Vagina (tissue), 2 donors: ENCODE data around the gene RNH1. TPM values are rescaled to one million over a fixed set of nuclear protein-coding genes. Genes with fewer than 3 reads are reported as not detected.

Source experiments
- DNase-seq, 2 donors: peaks; one replicate each; pipeline ENCODE4 v3.0.0-alpha.2; 2017; ENCODE audit errors: extremely low spot score in 2 of 2
- H3K27ac ChIP-seq: fragments of 200-600 bp; sonication (generic); one replicate; pipeline ENCODE4 v1.5.1; 2019
- H3K27me3 ChIP-seq: fragments of 200-600 bp; sonication (generic); one replicate; pipeline ENCODE4 v1.5.1; 2019
- H3K36me3 ChIP-seq, 2 donors: fragments of 200-600 bp; sonication (generic); one replicate each; pipeline ENCODE4 v1.5.1; 2017 to 2019
- H3K4me1 ChIP-seq: fragments of 200-600 bp; sonication (generic); one replicate; pipeline ENCODE4 v1.5.1; 2019
- H3K4me3 ChIP-seq, 2 donors: fragments of 200-600 bp; sonication (generic); 1 replicate in 1 of 2; 2 replicates in 1 of 2; pipeline ENCODE4 v1.5.1; 2016 to 2019
- H3K9me3 ChIP-seq: fragments of 200-600 bp; sonication (generic); one replicate; pipeline ENCODE4 v1.5.1; 2019
- CTCF ChIP-seq, 3 experiments: fragments of 450-650 bp in 2 of 3; fragments of 200-600 bp in 1 of 3; sonication (generic) in 1 of 3; IDR thresholded peaks; one replicate each; pipeline ENCODE4 v1.5.1; 2017 to 2019; ENCODE audit warnings: antibody characterized with exemption in 3 of 3, mild to moderate bottlenecking in 2 of 3, moderate library complexity in 2 of 3
- POLR2A ChIP-seq, 2 donors: fragments of 450-650 bp; IDR thresholded peaks; one replicate each; pipeline ENCODE4 v1.6.1; 2017; ENCODE audit warnings: antibody characterized with exemption in 2 of 2, mild to moderate bottlenecking in 2 of 2, moderate library complexity in 2 of 2
- POLR2AphosphoS5 ChIP-seq, 2 donors: sonication (generic); formaldehyde crosslinking; IDR thresholded peaks; one replicate each; pipeline ENCODE4 v1.9.0; 2017; ENCODE audit warnings: antibody characterized with exemption in 2 of 2, mild to moderate bottlenecking in 2 of 2, low read depth in 1 of 2; ENCODE audit not compliant: insufficient read depth in 1 of 2
- intact Hi-C: fragments of 100-400 bp; cut with DNase I; formaldehyde crosslinking; loops from one replicate; pipeline ENCODE4 v1.15.1; 2023
- total RNA-seq: library from RNA; depleted of rRNA; stranded (reverse); fragments of >200 nt; gene quantifications from one replicate; pipeline ENCODE4 v1.2.3, GENCODE V29; 2016

RNH1 gene
- 252 TPM for total RNA-seq

DNA sequence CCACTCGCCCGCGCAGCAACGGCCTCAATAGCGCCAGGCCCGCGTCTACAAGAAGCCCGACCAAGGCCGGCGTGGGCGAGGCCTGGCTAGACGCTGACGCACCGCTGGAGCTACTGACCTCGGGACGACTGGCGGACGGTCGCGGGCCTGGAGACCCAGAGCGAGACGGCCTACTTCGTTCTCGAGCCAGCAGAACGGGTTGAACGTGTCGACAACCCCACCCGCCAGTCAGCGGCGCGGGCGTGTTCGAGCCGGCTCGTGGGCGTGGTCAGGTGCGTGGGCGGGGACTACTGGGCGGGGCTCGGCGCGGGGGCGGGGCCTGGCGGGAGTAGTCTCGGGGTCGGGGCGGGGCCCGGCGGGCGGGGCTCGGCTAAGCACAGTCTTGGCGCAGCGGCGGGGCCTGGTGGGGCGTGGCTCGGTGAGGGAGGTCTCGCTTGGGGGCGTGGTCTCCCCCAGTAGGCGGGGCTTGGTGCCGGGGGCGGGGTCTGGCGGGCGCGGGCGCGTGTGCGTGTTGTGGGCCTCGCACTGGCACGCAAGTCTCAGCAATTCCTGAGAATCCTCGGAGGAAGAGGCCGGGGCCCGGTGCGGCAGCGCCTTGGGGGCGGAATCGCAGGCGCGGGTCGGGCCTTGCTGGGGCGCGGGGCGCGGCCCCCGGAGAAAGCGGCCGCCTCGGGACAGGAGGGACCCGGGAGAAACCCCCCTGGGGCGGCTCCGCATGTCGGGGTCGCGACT is at the start of gene RNH1:
Gene RNH1 (minus strand): TSS at position 248 of the 732 bp plus-strand sequence. CDS start 5,080 bp downstream, outside the sequence.
- H3K4me3 ChIP-seq, result peak within 1 kb of the TSS; percentile 76 to 85
- peak within 1 kb of the TSS; percentile 99 for H3K27ac ChIP-seq
- H3K36me3 ChIP-seq, result peaks cover 0 to 14% of the 10 kb centered on the region in 2 donors
- no peaks in the 10 kb centered on the region for H3K9me3 ChIP-seq
- intact Hi-C loops, result no loop called here
- peaks cover 51% of the 10 kb centered on the region for H3K4me1 ChIP-seq
- peak; percentile 97 to 100 for DNase-seq
- TF ChIP-seq CTCF (IDR thresholded peaks at IDR 0.05) (no peak), POLR2AphosphoS5 (IDR thresholded peaks at IDR 0.05; ENCODE audit: insufficient read depth in 1 of 2, low read depth in 1 of 2) (peak in 1 of 2 donors; percentile 65), POLR2A (IDR thresholded peaks at IDR 0.05) (peak in 1 of 2 donors; percentile 63)
- H3K27me3 ChIP-seq, result no peaks in the 10 kb centered on the region

GRCh38 chr11:555780-556661 is 49.0 kb upstream of the RNH1 start:
- no peaks in the 10 kb centered on the region for H3K36me3 ChIP-seq
- intact Hi-C loops, result loop anchor here (10.0 kb wide), 1 partner anchor 169 kb away; no protein-coding TSS in a partner anchor
- peaks cover 27% of the 10 kb centered on the region for H3K4me1 ChIP-seq
- TF ChIP-seq CTCF (IDR thresholded peaks at IDR 0.05) (no peak), POLR2A (IDR thresholded peaks at IDR 0.05) (no peak), POLR2AphosphoS5 (IDR thresholded peaks at IDR 0.05; ENCODE audit: insufficient read depth in 1 of 2, low read depth in 1 of 2) (no peak)
- peak overlapping the region; percentile 30 to 32 for H3K4me3 ChIP-seq
- no peak for DNase-seq
- no peak overlapping the region for H3K27ac ChIP-seq
- H3K27me3 ChIP-seq, result peaks cover 14% of the 10 kb centered on the region
- H3K9me3 ChIP-seq, result no peaks in the 10 kb centered on the region

- DNase-seq, result no peak
- Histone ChIP-seq H3K9me3 (no peaks in the 10 kb centered on the region), H3K4me1 (peaks cover 25% of the 10 kb centered on the region), H3K27ac (no peak overlapping the region), H3K4me3 (peak overlapping the region; percentile 30 to 32), H3K27me3 (peaks cover 14% of the 10 kb centered on the region), H3K36me3 (no peaks in the 10 kb centered on the region)
- TF ChIP-seq CTCF (IDR thresholded peaks at IDR 0.05) (no peak), POLR2AphosphoS5 (IDR thresholded peaks at IDR 0.05; ENCODE audit: insufficient read depth in 1 of 2, low read depth in 1 of 2) (no peak), POLR2A (IDR thresholded peaks at IDR 0.05) (no peak)
- intact Hi-C loops, result loop anchor here (10.0 kb wide), 1 partner anchor 169 kb away; no protein-coding TSS in a partner anchor
Measured at GRCh38 chr11:555227-555779, 48.3 kb upstream of the RNH1 start.

DNA sequence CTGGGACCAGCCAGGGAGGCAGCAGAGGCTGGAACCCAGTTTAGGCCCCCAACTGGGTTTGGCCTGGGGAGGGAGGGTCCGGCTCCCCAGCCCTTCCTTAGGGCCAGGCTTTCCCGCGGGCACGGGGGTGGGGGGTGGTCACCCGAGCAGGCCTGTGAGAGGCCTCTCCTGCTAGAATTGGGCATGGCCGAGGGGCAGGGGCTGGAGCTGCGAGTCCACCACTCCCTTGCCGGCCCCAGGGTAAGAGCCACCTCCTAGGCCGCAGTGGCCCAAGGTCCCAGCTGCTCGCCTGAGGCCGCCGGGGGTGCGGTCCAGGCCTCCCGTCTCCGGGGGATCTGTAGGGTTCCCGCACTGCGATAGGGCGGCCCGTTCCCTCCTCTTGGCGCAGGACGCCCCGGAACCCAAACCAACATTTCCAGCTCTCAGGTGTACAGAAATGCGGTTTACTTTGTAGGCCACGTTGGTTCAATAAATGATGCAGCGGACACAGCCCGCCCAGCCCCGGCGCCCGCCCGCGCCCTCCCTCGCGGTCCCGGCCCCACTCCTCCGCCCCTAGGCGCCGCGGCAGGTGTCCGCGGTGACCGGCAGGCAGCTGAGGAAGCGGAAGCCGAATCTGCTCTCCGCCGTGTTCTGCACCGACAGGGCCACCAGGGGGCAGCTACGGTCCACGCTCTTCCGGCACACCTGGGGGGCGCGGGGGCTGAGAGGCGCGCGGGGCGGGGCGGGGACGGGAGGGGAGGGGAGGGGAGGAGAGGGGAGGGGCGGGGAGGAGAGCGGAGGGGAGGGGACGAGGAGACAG is 47.6 kb upstream of the RNH1 start:
- Histone ChIP-seq H3K27me3 (peaks cover 14% of the 10 kb centered on the region), H3K36me3 (no peaks in the 10 kb centered on the region), H3K4me1 (peaks cover 20% of the 10 kb centered on the region), H3K9me3 (no peaks in the 10 kb centered on the region), H3K4me3 (peak overlapping the region; percentile 30 to 32), H3K27ac (no peak overlapping the region)
- no peak for DNase-seq
- intact Hi-C loops, result loop anchor here (10.0 kb wide), 1 partner anchor 170 kb away; no protein-coding TSS in a partner anchor
- no peak for TF ChIP-seq POLR2AphosphoS5 (IDR thresholded peaks at IDR 0.05; ENCODE audit: insufficient read depth in 1 of 2, low read depth in 1 of 2)
- TF ChIP-seq CTCF (IDR thresholded peaks at IDR 0.05), result peak; percentile 32 to 61 (median 41)
- TF ChIP-seq POLR2A (IDR thresholded peaks at IDR 0.05), result no peak
